Activated B cell treated with CpG ODN at 0.5 μM for 24 hours (primary cell): ENCODE results near the gene MRPS23. TPM values are rescaled to one million over a fixed set of nuclear protein-coding genes. Genes with fewer than 3 reads are reported as not detected.

ENCODE experiments used
- ATAC-seq: fragments of 200-7000 bp; cut with Tn5 transposase; one replicate; pipeline ENCODE4 v1.10.0; 2021; ENCODE audit warnings: low read depth, mild to moderate bottlenecking, moderate library complexity
- CTCF ChIA-PET: fragments of 350-600 bp; sonication (Branson Sonifier 250); formaldehyde crosslinking; loops from one replicate; lab custom pipeline; 2021; ENCODE audit warnings: antibody characterized with exemption; lab: Charles Lee
- POLR2A ChIA-PET: fragments of 350-600 bp; sonication (Branson Sonifier 250); formaldehyde crosslinking; loops from one replicate; lab custom pipeline; 2021; ENCODE audit warnings: antibody characterized with exemption; lab: Charles Lee
- DNase-seq: peaks from one replicate; pipeline ENCODE4 v3.0.0; 2022
- H3K27ac Mint-ChIP-seq: one replicate; pipeline ENCODE4 v1.8.0; 2020; ENCODE audit warnings: mixed read lengths
- H3K27me3 Mint-ChIP-seq: one replicate; pipeline ENCODE4 v1.8.0; 2021; ENCODE audit warnings: mixed read lengths
- H3K36me3 Mint-ChIP-seq: one replicate; pipeline ENCODE4 v1.8.0; 2021; ENCODE audit warnings: low read depth, mixed read lengths
- H3K4me1 Mint-ChIP-seq: one replicate; pipeline ENCODE4 v1.8.0; 2021; ENCODE audit warnings: mixed read lengths
- H3K4me3 Mint-ChIP-seq: one replicate; pipeline ENCODE4 v1.8.0; 2020; ENCODE audit warnings: mild to moderate bottlenecking, mixed read lengths
- H3K9me3 Mint-ChIP-seq: one replicate; pipeline ENCODE4 v1.8.0; 2020; ENCODE audit warnings: mixed read lengths
- CTCF ChIP-seq: fragments of 200-600 bp; IDR thresholded peaks from one replicate; pipeline ENCODE4 v1.8.0; 2022; ENCODE audit warnings: antibody characterized with exemption, mild to moderate bottlenecking
- intact Hi-C: fragments of 100-400 bp; cut with micrococcal nuclease; formaldehyde crosslinking; loops from one replicate; pipeline ENCODE4 v1.15.1; 2024
- total RNA-seq: library from RNA; stranded (reverse); gene quantifications from 2 replicates; pipeline ENCODE4 v1.2.3, GENCODE V29; 2022

Gene MRPS23
- total RNA-seq, 1 donor from 2014 or later: 37.9 TPM

- CTCF ChIA-PET: interaction anchor here (0.5 to 2.6 kb wide), 20 partner anchors 8 to 1469 kb away, joined by 3 to 18 read pairs (median 4); no protein-coding TSS in a partner anchor
- Mint-ChIP-seq H3K36me3 (peaks cover 10% of the 10 kb centered on the region), H3K4me3 (no peak overlapping the region), H3K27ac (no peak overlapping the region), H3K27me3 (no peaks in the 10 kb centered on the region), H3K4me1 (no peaks in the 10 kb centered on the region), H3K9me3 (no peaks in the 10 kb centered on the region)
- intact Hi-C loops: loop anchor here (1.0 to 5.0 kb wide), 3 partner anchors 236 to 702 kb away; no protein-coding TSS in a partner anchor
- ATAC-seq: peak; percentile 74
- POLR2A ChIA-PET: no interaction called here
- peak; percentile 65 for TF ChIP-seq CTCF
- DNase-seq: peak; percentile 37
Observed at GRCh38 chr17:57833179-57833939, 16.5 kb downstream of the MRPS23 start.

- Mint-ChIP-seq H3K4me3 (no peak overlapping the region), H3K4me1 (no peaks in the 10 kb centered on the region)
- intact Hi-C loops: loop anchor here (1.0 to 5.0 kb wide), 3 partner anchors 235 to 701 kb away; no protein-coding TSS in a partner anchor
Observed at GRCh38 chr17:57832314-57833178, 17.3 kb downstream of the MRPS23 start.

GRCh38 chr17:57830880-57831279 is 19.0 kb downstream of the MRPS23 start:
- no peak for TF ChIP-seq CTCF
- no peaks in the 10 kb centered on the region for H3K27me3 Mint-ChIP-seq

More at GRCh38 chr17:57832314-57833178, 17.3 kb downstream of the MRPS23 start:
- H3K27me3 Mint-ChIP-seq: no peaks in the 10 kb centered on the region
- H3K27ac Mint-ChIP-seq: no peak overlapping the region
- H3K36me3 Mint-ChIP-seq: peaks cover 7% of the 10 kb centered on the region
- ChIA-PET CTCF (interaction anchor here (0.6 to 2.6 kb wide), 14 partner anchors 14 to 703 kb away, joined by 3 to 18 read pairs (median 4); no protein-coding TSS in a partner anchor), POLR2A (no interaction called here)
- DNase-seq (no peak), ATAC-seq (peak; percentile 21)
- TF ChIP-seq CTCF: no peak
- no peaks in the 10 kb centered on the region for H3K9me3 Mint-ChIP-seq

GRCh38 chr17:57823469-57824401 is 26.1 kb downstream of the MRPS23 start:
- H3K27ac Mint-ChIP-seq: no peak overlapping the region
- H3K4me3 Mint-ChIP-seq: no peak overlapping the region
- ChIA-PET POLR2A (no interaction called here), CTCF (no interaction called here)
- intact Hi-C loops: no loop called here
- TF ChIP-seq CTCF: no peak
- ATAC-seq (no peak), DNase-seq (no peak)
- H3K27me3 Mint-ChIP-seq: peaks cover 2% of the 10 kb centered on the region
- H3K36me3 Mint-ChIP-seq: no peaks in the 10 kb centered on the region
- no peaks in the 10 kb centered on the region for H3K9me3 Mint-ChIP-seq
- no peaks in the 10 kb centered on the region for H3K4me1 Mint-ChIP-seq

More at GRCh38 chr17:57830880-57831279, 19.0 kb downstream of the MRPS23 start:
- Mint-ChIP-seq H3K36me3 (no peaks in the 10 kb centered on the region), H3K4me1 (no peaks in the 10 kb centered on the region), H3K9me3 (no peaks in the 10 kb centered on the region), H3K27ac (no peak overlapping the region), H3K4me3 (no peak overlapping the region)
- ChIA-PET CTCF (no interaction called here), POLR2A (no interaction called here)
- DNase-seq (no peak), ATAC-seq (no peak)
- intact Hi-C loops: loop anchor here (5.0 kb wide), 1 partner anchor 234 kb away; no protein-coding TSS in a partner anchor
